Measurements from ENCODE around the gene VMO1.

DNA sequence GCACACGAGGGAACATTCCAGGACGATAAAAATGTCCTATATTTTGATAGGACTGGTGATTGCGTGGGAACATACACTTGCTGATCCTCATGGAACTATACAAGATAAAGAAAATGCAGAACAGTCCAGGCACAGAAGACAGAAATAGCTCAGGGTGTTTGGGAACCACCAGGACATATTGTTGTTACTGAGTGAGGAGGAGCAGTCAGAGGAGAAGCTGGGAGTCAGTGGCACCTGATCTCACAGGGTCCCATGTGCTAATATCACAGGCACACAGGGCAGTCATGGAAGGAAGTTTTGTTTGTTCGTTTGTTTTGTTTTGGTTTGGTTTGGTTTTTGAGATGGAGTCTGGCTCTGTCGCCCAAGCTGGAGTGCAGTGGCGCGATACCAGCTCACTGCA, 26.5 kb upstream of the VMO1 start:
- no peak for TF ChIP-seq POLR2A (IDR thresholded peaks at IDR 0.05)
- TF ChIP-seq, protein P1, sequence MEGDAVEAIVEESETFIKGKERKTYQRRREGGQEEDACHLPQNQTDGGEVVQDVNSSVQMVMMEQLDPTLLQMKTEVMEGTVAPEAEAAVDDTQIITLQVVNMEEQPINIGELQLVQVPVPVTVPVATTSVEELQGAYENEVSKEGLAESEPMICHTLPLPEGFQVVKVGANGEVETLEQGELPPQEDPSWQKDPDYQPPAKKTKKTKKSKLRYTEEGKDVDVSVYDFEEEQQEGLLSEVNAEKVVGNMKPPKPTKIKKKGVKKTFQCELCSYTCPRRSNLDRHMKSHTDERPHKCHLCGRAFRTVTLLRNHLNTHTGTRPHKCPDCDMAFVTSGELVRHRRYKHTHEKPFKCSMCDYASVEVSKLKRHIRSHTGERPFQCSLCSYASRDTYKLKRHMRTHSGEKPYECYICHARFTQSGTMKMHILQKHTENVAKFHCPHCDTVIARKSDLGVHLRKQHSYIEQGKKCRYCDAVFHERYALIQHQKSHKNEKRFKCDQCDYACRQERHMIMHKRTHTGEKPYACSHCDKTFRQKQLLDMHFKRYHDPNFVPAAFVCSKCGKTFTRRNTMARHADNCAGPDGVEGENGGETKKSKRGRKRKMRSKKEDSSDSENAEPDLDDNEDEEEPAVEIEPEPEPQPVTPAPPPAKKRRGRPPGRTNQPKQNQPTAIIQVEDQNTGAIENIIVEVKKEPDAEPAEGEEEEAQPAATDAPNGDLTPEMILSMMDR (IDR thresholded peaks at IDR 0.05) = no peak
